Choroid plexus epithelial cell (primary cell): ENCODE measurements around the gene C1QTNF9B.

Experiments used
- DNase-seq: peaks from one replicate; pipeline ENCODE4 v3.0.0-alpha.2; 2010; ENCODE audit warnings: low read depth
- H3K4me3 ChIP-seq: 2 replicates; pipeline ENCODE4 v1.5.1; 2011; ENCODE audit warnings: low read depth, mild to moderate bottlenecking, control low read depth, low read length, moderate library complexity
- TF ChIP-seq, protein P1 (sequence below): conservative IDR thresholded peaks from 2 replicates; pipeline ENCODE4 v1.5.1; 2011; ENCODE audit warnings: low read depth, mild to moderate bottlenecking, control low read depth, inconsistent platforms, low read length, moderate library complexity

Gene C1QTNF9B

GRCh38 chr13:23923031-23923430, 25.7 kb upstream of the C1QTNF9B start:
- no peak for DNase-seq
- TF ChIP-seq, protein P1, sequence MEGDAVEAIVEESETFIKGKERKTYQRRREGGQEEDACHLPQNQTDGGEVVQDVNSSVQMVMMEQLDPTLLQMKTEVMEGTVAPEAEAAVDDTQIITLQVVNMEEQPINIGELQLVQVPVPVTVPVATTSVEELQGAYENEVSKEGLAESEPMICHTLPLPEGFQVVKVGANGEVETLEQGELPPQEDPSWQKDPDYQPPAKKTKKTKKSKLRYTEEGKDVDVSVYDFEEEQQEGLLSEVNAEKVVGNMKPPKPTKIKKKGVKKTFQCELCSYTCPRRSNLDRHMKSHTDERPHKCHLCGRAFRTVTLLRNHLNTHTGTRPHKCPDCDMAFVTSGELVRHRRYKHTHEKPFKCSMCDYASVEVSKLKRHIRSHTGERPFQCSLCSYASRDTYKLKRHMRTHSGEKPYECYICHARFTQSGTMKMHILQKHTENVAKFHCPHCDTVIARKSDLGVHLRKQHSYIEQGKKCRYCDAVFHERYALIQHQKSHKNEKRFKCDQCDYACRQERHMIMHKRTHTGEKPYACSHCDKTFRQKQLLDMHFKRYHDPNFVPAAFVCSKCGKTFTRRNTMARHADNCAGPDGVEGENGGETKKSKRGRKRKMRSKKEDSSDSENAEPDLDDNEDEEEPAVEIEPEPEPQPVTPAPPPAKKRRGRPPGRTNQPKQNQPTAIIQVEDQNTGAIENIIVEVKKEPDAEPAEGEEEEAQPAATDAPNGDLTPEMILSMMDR: no peak
- H3K4me3 ChIP-seq: no peak overlapping the region

DNA sequence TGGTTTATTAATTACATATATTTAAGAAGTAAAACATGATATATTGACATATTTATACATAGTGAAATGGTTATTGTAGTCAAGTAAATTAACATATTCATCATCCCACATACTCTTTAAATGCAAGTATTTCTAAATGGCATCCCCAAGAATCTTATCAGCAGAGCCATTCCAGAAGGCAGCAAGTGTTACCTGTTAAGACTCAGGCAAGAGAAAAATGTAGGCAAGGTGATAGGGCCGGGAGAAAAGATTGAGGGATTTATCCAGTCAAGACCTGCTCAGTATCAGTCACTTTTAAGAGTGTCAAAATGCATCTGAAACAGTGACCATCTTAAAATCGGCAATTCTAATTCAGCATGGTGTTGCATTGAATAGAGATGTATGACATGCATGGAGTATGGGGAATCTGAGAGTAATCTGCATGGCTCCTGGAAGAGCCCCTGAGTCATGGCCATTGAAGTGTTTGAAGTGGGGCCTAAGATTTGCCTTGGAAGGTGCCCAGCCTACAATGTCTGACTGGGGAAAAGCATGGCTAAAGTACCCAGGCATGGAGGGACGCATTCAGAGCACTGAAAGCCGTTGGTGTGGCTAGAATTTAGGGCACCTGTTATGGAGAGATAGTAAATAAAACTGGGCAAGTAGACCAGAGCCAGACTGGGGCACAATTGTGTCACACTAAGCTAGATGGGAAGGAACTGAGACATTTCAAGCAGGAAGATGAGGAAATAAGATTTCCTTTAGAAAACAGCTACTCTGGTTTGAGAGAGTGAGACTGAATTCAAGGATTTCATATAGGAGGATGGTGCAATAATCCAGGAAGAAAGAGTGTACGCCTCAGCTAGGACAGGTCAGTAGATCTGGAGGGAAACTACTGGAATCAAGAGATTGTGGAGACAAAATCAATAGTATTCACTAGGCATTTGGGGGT, 25.0 kb upstream of the C1QTNF9B start:
- H3K4me3 ChIP-seq: no peak overlapping the region
- TF ChIP-seq, protein P1: no peak

GRCh38 chr13:23921451-23921888, 24.2 kb upstream of the C1QTNF9B start:
- TF ChIP-seq, protein P1: peak; percentile 68
- DNase-seq: peak; percentile 76
- no peak overlapping the region for H3K4me3 ChIP-seq

More for the DNA sequence above, 25.0 kb upstream of the C1QTNF9B start:
- no peak for DNase-seq

DNA sequence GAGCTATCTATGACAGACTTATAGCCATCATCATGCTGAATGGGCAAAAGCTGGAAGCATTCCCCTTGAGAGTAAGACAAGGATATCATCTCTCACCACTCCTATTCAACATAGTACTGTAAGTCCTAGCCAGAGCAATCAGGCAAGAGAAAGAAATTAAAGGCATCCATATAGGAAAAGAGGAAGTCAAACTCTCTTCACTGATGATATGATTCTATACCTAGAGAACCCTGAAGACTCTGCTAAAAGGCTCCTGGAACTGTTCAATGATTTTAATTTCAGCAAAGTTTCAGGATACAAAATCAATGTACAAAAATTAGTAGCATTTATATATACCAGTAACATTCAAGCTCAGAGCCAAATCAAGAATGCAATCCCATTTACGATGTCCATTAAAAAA, 21.7 kb upstream of the C1QTNF9B start:
- no peak for DNase-seq
- TF ChIP-seq, protein P1: no peak
- H3K4me3 ChIP-seq: no peak overlapping the region

DNA sequence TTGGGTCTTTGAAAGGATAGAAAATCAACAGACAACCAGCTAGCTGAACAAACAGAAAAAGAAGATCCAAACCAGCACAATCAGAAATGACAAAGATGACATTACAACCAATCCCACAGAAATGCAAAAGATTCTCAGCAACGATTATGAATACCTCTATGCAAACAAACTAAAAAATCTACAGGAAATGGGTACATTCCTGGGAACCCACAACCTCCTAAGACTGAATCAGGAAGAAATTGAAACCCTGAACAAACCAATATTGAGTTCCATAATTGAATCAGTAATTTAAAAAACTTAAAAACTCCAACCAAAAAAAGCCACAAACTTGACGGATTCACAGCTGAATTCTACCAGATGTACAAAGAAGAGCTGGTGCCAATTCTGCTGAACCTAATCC, 20.9 kb upstream of the C1QTNF9B start:
- DNase-seq: peak; percentile 37
- no peak overlapping the region for H3K4me3 ChIP-seq
- TF ChIP-seq, protein P1: no peak

- no peak for DNase-seq
- H3K4me3 ChIP-seq: no peak overlapping the region
- TF ChIP-seq, protein P1: no peak
These were observed 18.0 kb upstream of the C1QTNF9B start for GRCh38 chr13:23915308-23915707.

DNA sequence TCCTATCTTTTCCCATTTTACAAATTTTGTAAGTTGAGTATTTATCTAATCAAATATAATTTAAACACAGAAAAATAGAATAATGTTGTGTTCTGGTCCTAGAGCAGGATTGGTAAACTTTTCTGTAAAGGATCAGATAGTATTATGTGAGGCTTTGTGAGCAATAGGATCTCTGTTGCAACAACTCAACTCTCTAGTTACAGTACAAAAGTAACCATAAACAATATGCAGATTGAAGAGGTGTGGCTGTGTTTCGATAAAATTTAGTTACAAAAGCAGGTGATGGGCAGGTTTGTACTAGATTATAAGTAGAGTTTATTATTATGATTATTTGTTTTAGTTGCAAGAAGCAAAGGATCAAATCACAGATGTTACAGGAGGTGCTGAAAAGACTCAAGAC, 15.2 kb upstream of the C1QTNF9B start:
- TF ChIP-seq, protein P1: no peak
- DNase-seq: no peak
- H3K4me3 ChIP-seq: no peak overlapping the region
